Measurements from ENCODE around the gene SDF4. TPM values are rescaled to one million over a fixed set of nuclear protein-coding genes. Genes with fewer than 3 reads are reported as not detected.

Gene SDF4
- total and polyA plus RNA-seq, 8 donors, result 68.3 to 99.4 (median 74.8) TPM

GRCh38 chr1:1213345-1214265 lies 18.2 kb downstream of the SDF4 start, which contains the start of gene TNFRSF4:
TSS of gene TNFRSF4 (minus strand) at chr1:1214153. CDS start at chr1:1214127, 26 bp downstream.
- Histone ChIP-seq H3K27ac (no peak within 1 kb of the TSS), H3K27me3 (no peaks in the 10 kb centered on the region), H3K4me1 (no peaks in the 10 kb centered on the region), H3K4me3 (peak within 1 kb of the TSS in 1 of 4 donors; percentile 7), H3K36me3 (peaks cover 0 to 20% (median 0%) of the 10 kb centered on the region in 3 donors), H3K9me3 (no peaks in the 10 kb centered on the region)
- DNase-seq, result peak in 3 of 6 donors; percentile 23 to 79 (median 59)
- FAIRE-seq, result no peak
- no peak for TF ChIP-seq CTCF (IDR thresholded peaks at IDR 0.05)
- WGBS, 2 donors, result 64 to 79% methylated on average over 50 to 56 of the region's 56 CpGs
- peak in 1 of 4 donors; percentile 5 for ATAC-seq
- intact Hi-C loops (cut with DNase I), result no loop called here

GRCh38 chr1:1212780-1213344 lies 18.9 kb downstream of the SDF4 start:
- Histone ChIP-seq H3K36me3 (peaks cover 0 to 13% (median 0%) of the 10 kb centered on the region in 3 donors), H3K27ac (no peak overlapping the region), H3K27me3 (no peaks in the 10 kb centered on the region), H3K4me1 (no peaks in the 10 kb centered on the region), H3K4me3 (peak overlapping the region in 1 of 4 donors; percentile 13), H3K9me3 (no peaks in the 10 kb centered on the region)
- no peak for TF ChIP-seq CTCF (IDR thresholded peaks at IDR 0.05)
- ATAC-seq (peak in 1 of 4 donors; percentile 15), FAIRE-seq (no peak), DNase-seq (peak in 3 of 6 donors; percentile 37 to 80 (median 59))
- intact Hi-C loops (cut with DNase I), result no loop called here
- WGBS, 2 donors, result 70 to 88% methylated on average over 9 to 24 of the region's 24 CpGs

- Histone ChIP-seq H3K4me3 (no peak overlapping the region), H3K4me1 (no peaks in the 10 kb centered on the region), H3K27me3 (no peaks in the 10 kb centered on the region), H3K36me3 (peaks cover 0 to 2% (median 0%) of the 10 kb centered on the region in 3 donors), H3K9me3 (no peaks in the 10 kb centered on the region), H3K27ac (no peak overlapping the region)
- 84 to 86% methylated on average over 20 to 28 of the region's 28 CpGs for WGBS, 2 donors
- TF ChIP-seq CTCF (IDR thresholded peaks at IDR 0.05), result no peak
- intact Hi-C loops (cut with DNase I), result no loop called here
- DNase-seq (peak in 3 of 6 donors; percentile 21 to 66 (median 56)), ATAC-seq (no peak), FAIRE-seq (no peak)
Observed at GRCh38 chr1:1211541-1212441, 20.0 kb downstream of the SDF4 start.

- FAIRE-seq (no peak), ATAC-seq (no peak)
- 91 to 92% methylated on average over 28 to 31 of the region's 31 CpGs for WGBS, 2 donors
Observed at GRCh38 chr1:1210726-1211540, 20.9 kb downstream of the SDF4 start.

More at GRCh38 chr1:1210726-1211540, 20.9 kb downstream of the SDF4 start:
- Histone ChIP-seq H3K27ac (no peak overlapping the region), H3K4me3 (no peak overlapping the region), H3K4me1 (no peaks in the 10 kb centered on the region), H3K36me3 (no peaks in the 10 kb centered on the region), H3K27me3 (no peaks in the 10 kb centered on the region), H3K9me3 (no peaks in the 10 kb centered on the region)
- DNase-seq, result peak in 3 of 6 donors; percentile 26 to 71 (median 56)
- intact Hi-C loops (cut with DNase I), result no loop called here
- no peak for TF ChIP-seq CTCF (IDR thresholded peaks at IDR 0.05)

Data from pancreas (tissue), 10 donors.